Spinal cord (tissue), 10 donors: ENCODE data around the gene NPTX1. TPM values are rescaled to one million over a fixed set of nuclear protein-coding genes. Genes with fewer than 3 reads are reported as not detected.

Experiments used
- DNase-seq, 6 donors: peaks; one replicate each; pipeline versions ENCODE4 v3.0.0 to v3.0.0-alpha.2; 2013 to 2015; ENCODE audit warnings: low spot score in 6 of 6, low read depth in 4 of 6
- H3K27ac ChIP-seq: one replicate; pipeline ENCODE4 v1.5.1; 2013; ENCODE audit warnings: low read depth, low read length, control low read depth
- H3K27me3 ChIP-seq: one replicate; pipeline ENCODE4 v1.6.1; 2013; ENCODE audit warnings: low read length; ENCODE audit not compliant: control insufficient read depth, insufficient read depth
- H3K36me3 ChIP-seq: one replicate; pipeline ENCODE4 v1.6.1; 2013; ENCODE audit warnings: low read length; ENCODE audit not compliant: control insufficient read depth, insufficient read depth
- H3K4me1 ChIP-seq: one replicate; pipeline ENCODE4 v1.6.1; 2013; ENCODE audit warnings: low read length; ENCODE audit not compliant: control insufficient read depth, insufficient read depth
- H3K4me3 ChIP-seq: one replicate; pipeline ENCODE4 v1.5.1; 2013; ENCODE audit warnings: low read depth, low read length, control low read depth
- H3K9me3 ChIP-seq: one replicate; pipeline ENCODE4 v1.6.1; 2013; ENCODE audit warnings: low read length; ENCODE audit not compliant: control insufficient read depth, insufficient read depth
- WGBS: methylation state at CpG from one replicate; pipeline ENCODE4 v1.1.5; 2013; ENCODE audit warnings: missing lambda C conversion rate; ENCODE audit not compliant: insufficient coverage; 5-methylcytosine and 5-hydroxymethylcytosine counted together
- polyA plus RNA-seq, 2 donors: library from polyadenylated mRNA; unstranded; fragments of 120-200 nt; gene quantifications; one replicate each; pipeline ENCODE4 v1.2.1, GENCODE V29; 2013; ENCODE audit not compliant: insufficient read length in 2 of 2
- total RNA-seq, 2 donors: library from RNA; depleted of rRNA in 1 of 2; stranded (reverse); fragments of 120-200 nt in 1 of 2; fragments of >200 nt in 1 of 2; gene quantifications; one replicate each; pipeline versions ENCODE4 v1.2.3 to v1.2.4, GENCODE V29; 2013 to 2014
- donor health status: healthy.

The NPTX1 gene
- total and polyA plus RNA-seq, 4 donors, result 6.7 to 23.5 (median 19.9) TPM

DNA sequence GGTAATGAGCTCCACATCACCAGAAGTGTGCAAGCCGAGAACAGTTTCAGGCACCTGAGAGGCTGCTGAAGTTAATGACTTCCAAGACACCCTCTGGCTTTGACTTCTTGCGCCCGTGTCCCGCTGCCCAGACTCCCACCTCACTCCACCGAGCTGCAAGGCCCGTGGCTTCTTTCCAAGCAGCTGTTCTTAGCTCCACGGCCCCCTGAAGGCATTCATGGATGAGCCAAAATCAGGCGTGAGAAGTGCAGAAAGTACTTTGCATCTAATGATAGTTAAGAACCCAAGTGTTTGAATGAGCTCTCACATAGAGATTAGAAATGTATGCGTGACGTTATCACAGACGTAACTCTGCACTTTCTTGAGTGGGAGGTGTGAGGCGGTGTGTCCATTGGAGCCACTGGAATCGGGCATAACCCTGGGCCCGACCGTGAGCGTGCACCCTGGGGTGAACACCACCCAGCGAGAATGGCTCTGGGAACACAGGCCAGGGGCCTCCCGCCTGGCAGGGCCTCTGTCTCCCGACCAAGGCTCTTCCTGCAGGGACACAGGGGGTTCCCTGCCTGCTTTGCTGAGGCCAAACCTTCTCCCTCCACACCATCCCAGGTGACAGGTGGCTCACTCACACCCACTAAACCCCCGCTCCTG is 11.0 kb downstream of the NPTX1 start:
- H3K4me1 ChIP-seq, result peaks cover 25% of the 10 kb centered on the region
- H3K9me3 ChIP-seq, result no peaks in the 10 kb centered on the region
- 58% methylated on average over 11 of the region's 20 CpGs for WGBS
- H3K4me3 ChIP-seq, result no peak overlapping the region
- H3K27ac ChIP-seq, result no peak overlapping the region
- H3K36me3 ChIP-seq, result peaks cover 30% of the 10 kb centered on the region
- peaks cover 18% of the 10 kb centered on the region for H3K27me3 ChIP-seq
- peak in 1 of 6 donors; percentile 50 for DNase-seq

DNA sequence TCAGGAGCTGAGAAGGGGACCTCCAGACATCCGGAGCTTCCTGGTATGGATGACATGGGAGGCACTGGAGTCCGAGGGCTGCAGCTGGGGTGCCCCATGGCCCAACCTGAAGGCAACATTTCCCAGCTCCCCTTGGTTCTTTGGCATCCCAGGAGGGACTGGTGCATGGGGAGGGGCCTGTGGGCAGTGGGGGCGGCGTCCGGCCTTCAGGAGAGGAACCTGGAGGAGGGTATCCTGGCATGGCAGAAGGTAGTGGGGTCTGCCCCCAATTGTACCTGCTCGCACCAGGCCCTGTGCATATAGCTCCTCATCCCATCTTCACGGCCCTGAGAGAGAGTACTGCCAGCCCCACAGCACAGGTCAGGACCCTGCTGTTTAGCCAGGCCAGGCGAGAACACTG is 11.9 kb downstream of the NPTX1 start:
- Histone ChIP-seq H3K27me3 (peaks cover 18% of the 10 kb centered on the region), H3K4me3 (no peak overlapping the region), H3K36me3 (peaks cover 23% of the 10 kb centered on the region), H3K4me1 (peaks cover 21% of the 10 kb centered on the region), H3K27ac (no peak overlapping the region), H3K9me3 (no peaks in the 10 kb centered on the region)
- no peak for DNase-seq
- 79% methylated on average over 5 of the region's 8 CpGs for WGBS

DNA sequence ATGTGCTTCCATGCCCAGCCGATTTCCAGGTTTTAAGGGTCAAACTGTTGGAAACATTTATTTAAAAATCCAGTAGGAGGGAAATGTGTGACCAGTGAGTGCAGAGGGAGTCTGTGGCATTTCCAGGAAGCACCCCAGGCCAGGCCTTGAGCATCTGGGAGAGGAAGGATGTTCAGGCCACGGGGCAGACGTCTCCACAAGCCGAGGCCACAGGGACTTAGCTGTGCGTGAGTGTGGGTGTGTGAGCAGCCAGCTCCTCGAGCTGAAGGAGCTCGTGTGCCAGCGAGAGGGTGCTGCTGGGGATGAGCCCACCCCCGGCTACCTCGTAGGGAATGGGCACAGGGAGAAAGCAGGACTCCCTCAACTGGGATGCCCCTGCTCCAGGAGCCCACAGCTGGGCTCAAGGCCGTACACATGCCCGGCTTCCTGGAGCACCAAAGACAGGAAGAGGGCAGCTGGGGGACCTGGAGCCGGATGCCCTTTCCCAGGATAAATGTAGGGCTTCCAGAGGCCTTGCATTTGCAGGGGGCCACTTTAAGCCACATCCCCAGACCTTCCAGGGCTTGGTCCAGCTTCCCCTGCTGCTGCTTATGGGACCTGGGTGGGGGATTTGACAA is 12.5 kb downstream of the NPTX1 start:
- peaks cover 15% of the 10 kb centered on the region for H3K4me1 ChIP-seq
- no peak overlapping the region for H3K27ac ChIP-seq
- WGBS, result 80% methylated on average over 13 of the region's 13 CpGs

DNA sequence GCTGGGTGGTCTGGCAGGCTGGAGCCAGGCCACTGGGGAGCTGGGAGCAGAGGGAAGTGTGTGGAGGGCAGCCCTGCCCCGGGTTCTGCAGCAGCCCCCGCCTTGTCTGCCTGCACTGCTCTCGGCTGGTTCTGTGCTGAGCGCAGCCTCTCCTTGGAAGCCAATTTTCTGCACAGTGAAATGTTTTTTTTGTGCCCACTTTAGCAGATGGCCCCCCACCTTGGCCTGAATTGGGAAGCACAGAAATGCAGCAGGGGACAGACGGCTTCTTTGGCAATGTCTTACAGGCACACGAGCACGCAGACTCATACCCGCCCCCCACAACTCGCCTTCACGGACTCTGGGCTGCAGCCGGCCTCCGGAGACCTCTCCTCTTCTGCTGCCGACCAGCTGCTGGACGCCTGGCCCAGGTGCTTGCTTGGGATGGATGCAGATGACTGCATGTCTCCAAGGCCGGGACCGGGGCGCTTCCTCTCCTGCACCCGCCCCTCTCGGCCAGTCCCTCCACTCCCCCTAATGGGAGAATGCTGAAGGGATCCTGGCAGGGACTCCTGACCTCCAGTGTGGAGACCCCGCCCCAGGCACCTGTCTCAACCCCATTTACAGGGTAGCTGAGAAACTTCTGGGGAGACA is 14.8 kb downstream of the NPTX1 start:
- peak in 2 of 6 donors; percentile 58 to 93 for DNase-seq
- Histone ChIP-seq H3K9me3 (no peaks in the 10 kb centered on the region), H3K4me3 (no peak overlapping the region), H3K4me1 (peaks cover 3% of the 10 kb centered on the region), H3K27ac (no peak overlapping the region), H3K27me3 (no peaks in the 10 kb centered on the region), H3K36me3 (peaks cover 7% of the 10 kb centered on the region)
- WGBS, result 40% methylated on average over 15 of the region's 20 CpGs

More for the DNA sequence above, 12.5 kb downstream of the NPTX1 start:
- Histone ChIP-seq H3K9me3 (no peaks in the 10 kb centered on the region), H3K27me3 (peaks cover 14% of the 10 kb centered on the region), H3K36me3 (peaks cover 19% of the 10 kb centered on the region), H3K4me3 (no peak overlapping the region)
- DNase-seq, result no peak

DNA sequence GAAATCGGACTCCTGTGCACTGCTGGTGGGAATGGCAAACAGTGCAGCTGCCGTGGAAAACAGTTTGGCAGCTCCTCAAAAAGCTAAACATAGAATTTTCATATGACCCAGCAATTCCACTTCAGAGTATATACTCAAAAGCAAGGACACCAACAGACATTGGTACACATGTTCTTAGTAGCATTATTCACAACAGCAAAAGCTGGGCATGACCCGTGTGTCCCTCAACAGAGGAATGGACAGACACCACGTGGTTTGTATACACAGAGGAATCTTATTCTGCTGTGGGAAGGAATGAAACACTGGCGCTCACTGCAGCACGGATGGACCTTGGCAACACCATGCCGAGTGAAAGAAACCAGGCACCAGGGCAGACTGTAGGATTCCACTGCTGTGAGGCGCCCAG is 16.0 kb downstream of the NPTX1 start:
- H3K9me3 ChIP-seq, result no peaks in the 10 kb centered on the region
- H3K27me3 ChIP-seq, result no peaks in the 10 kb centered on the region
- no peak overlapping the region for H3K27ac ChIP-seq
- 42% methylated on average over 8 of the region's 8 CpGs for WGBS
- H3K36me3 ChIP-seq, result peaks cover 2% of the 10 kb centered on the region
- H3K4me1 ChIP-seq, result peaks cover 14% of the 10 kb centered on the region
- H3K4me3 ChIP-seq, result no peak overlapping the region
- DNase-seq, result no peak

DNA sequence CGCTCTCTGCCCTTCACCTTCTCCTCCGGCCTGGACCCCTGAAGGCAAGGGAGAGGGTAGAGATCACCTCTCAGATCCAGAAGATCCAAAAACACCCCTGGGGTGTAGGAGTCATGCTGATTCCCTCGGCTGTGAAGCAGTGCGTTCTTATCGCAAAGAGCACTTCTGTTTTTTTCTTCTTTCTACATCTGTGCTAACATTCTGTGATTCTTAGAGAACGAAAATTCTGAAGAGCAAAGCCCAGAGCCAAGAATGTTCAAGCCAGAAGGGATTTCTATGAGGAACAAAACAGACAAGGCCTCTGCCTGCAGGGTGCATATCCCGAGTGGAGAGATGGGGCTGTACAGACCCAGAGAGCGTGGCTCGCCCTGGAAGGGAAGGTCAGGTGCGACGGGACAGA is 17.2 kb downstream of the NPTX1 start:
- H3K4me3 ChIP-seq, result no peak overlapping the region
- no peaks in the 10 kb centered on the region for H3K36me3 ChIP-seq
- H3K4me1 ChIP-seq, result peaks cover 19% of the 10 kb centered on the region
- H3K27ac ChIP-seq, result no peak overlapping the region
- no peaks in the 10 kb centered on the region for H3K27me3 ChIP-seq
- WGBS, result 79% methylated on average over 8 of the region's 11 CpGs
- H3K9me3 ChIP-seq, result no peaks in the 10 kb centered on the region
- peak in 1 of 6 donors; percentile 84 for DNase-seq

DNA sequence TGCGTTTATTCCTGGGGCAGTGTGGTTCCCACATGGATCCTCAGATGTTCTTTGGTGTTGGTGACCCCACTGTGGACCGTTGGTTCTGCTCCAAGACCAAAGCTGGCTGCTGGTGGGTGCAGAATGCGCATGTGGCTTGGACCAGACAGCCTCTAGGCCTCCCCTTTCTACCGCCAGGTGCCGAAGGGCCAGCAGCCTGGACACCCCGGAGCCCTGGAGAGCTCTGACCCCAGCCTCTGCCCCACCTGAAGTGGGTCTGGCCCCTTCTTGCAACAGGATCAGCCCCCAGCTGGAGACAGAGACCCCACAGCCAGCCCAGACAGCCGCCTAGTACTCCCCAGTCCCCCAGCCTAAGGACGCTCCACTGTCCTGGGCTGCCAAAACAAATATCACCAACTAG is 18.4 kb downstream of the NPTX1 start:
- no peak for DNase-seq
- Histone ChIP-seq H3K27me3 (no peaks in the 10 kb centered on the region), H3K4me1 (peaks cover 28% of the 10 kb centered on the region), H3K9me3 (no peaks in the 10 kb centered on the region), H3K36me3 (no peaks in the 10 kb centered on the region), H3K4me3 (no peak overlapping the region), H3K27ac (no peak overlapping the region)
- 90% methylated on average over 8 of the region's 8 CpGs for WGBS

DNA sequence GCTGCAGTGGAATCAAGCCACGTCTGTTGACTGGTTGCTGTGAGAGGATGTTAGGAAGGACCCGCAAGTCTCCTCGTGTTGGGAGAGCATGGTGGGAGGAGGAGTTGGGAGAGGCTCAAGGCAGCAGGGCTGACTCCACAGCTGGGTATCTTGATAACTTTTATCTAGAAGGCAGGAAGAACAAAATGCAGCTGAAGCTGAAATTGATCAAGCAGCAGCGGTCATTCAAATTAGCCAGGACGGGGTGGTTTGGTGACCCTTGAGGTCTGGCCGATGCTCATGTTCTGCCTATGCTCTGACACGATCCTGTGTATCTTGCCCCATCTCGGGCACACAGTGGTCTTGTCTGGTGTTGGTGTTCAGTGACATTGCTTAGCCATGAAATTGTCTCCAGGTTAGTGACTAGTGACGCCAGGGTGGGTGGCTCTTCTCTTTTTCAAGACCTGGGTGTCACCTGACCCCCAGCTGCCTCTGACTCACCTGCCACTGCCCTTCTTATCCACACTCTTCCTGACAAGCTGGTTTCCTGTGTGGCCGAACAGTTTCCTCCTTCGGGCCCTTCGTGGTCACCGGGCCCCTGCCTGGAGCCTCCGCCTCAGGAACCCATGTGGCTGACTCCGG is 19.1 kb downstream of the NPTX1 start:
- Histone ChIP-seq H3K4me1 (peaks cover 29% of the 10 kb centered on the region), H3K27ac (no peak overlapping the region), H3K27me3 (no peaks in the 10 kb centered on the region), H3K36me3 (peaks cover 3% of the 10 kb centered on the region), H3K9me3 (no peaks in the 10 kb centered on the region), H3K4me3 (no peak overlapping the region)
- DNase-seq, result no peak
- WGBS, result 89% methylated on average over 14 of the region's 15 CpGs

DNA sequence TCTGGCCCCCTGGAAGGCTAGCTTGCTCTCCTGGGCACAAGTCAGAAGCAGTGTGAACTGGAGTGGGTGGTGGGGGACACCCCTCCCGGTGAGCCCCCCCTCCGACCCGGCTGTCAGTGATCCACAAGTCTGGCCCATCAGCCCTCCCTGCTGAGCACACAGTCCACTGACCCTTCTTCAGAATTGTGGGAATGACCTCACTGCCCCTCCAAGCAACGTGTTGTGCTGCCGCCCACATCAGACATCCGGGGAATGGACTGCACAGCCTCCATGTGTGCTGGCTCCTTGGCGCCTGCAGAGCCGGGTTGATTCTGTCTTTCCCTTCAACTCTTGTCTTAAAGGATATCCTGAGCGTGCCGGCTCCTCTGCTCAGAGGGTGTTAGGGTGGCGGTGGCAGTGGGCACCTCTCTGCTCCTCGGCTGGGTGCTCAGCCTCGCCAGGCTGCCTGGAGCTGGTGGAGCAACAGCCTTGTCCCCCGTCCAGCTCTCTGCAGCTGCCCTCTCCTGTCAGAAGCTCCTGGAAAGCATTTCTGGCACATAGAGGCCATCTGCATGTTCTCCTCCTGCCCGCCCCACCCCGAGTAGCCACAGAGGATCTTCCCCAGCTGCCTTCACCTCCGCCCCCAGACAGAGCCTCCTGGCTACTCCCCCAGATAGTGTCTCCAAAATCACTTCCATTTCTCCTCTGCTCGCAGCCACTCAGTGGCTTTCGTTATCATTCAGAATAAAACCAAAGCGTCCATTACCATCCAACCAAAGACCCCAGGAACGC is 19.8 kb downstream of the NPTX1 start:
- WGBS, result 59% methylated on average over 16 of the region's 21 CpGs
- no peaks in the 10 kb centered on the region for H3K27me3 ChIP-seq
- H3K36me3 ChIP-seq, result peaks cover 9% of the 10 kb centered on the region
- no peaks in the 10 kb centered on the region for H3K9me3 ChIP-seq
- no peak overlapping the region for H3K27ac ChIP-seq
- H3K4me1 ChIP-seq, result peaks cover 29% of the 10 kb centered on the region
- H3K4me3 ChIP-seq, result no peak overlapping the region
- no peak for DNase-seq
